Endodermal cell (in vitro differentiated cells): ENCODE results near the gene TTYH2. TPM values are rescaled to one million over a fixed set of nuclear protein-coding genes. Genes with fewer than 3 reads are reported as not detected.

ENCODE experiments used
- DNase-seq: peaks from one replicate; pipeline ENCODE4 v3.0.0-alpha.2; 2017
- H3K27ac ChIP-seq: 2 replicates; pipeline ENCODE4 v1.5.1; 2013; ENCODE audit warnings: mild to moderate bottlenecking, low read depth, low read length, moderate library complexity
- H3K27me3 ChIP-seq: 2 replicates; pipeline ENCODE4 v1.6.1; 2013; ENCODE audit warnings: mild to moderate bottlenecking, low read length, moderate library complexity; ENCODE audit not compliant: insufficient read depth, control insufficient read depth, poor library complexity, severe bottlenecking
- H3K36me3 ChIP-seq: 2 replicates; pipeline ENCODE4 v1.7.0; 2013; ENCODE audit warnings: mild to moderate bottlenecking, low read length, moderate library complexity; ENCODE audit not compliant: control insufficient read depth, insufficient read depth
- H3K4me1 ChIP-seq: one replicate; pipeline ENCODE4 v1.7.0; 2013; ENCODE audit warnings: low read length; ENCODE audit not compliant: control insufficient read depth, insufficient read depth
- H3K4me3 ChIP-seq: 2 replicates; pipeline ENCODE4 v1.5.1; 2013; ENCODE audit warnings: mild to moderate bottlenecking, low read length, moderate library complexity
- H3K9ac ChIP-seq: 2 replicates; pipeline ENCODE4 v1.6.1; 2013; ENCODE audit warnings: mild to moderate bottlenecking, low read length, moderate library complexity; ENCODE audit not compliant: poor library complexity, severe bottlenecking; ENCODE audit errors: extremely low read depth
- H3K9me3 ChIP-seq: 2 replicates; pipeline ENCODE4 v1.6.1; 2013; ENCODE audit warnings: mild to moderate bottlenecking, low read length, moderate library complexity; ENCODE audit not compliant: control insufficient read depth
- H3K27ac Mint-ChIP-seq: 2 replicates; pipeline ENCODE4 v1.8.0; 2020; ENCODE audit warnings: mixed read lengths
- H3K27me3 Mint-ChIP-seq: 2 replicates; pipeline ENCODE4 v1.8.0; 2021; ENCODE audit warnings: mild to moderate bottlenecking, mixed read lengths; ENCODE audit not compliant: insufficient read depth
- H3K36me3 Mint-ChIP-seq: 2 replicates; pipeline ENCODE4 v1.8.0; 2020; ENCODE audit warnings: low read depth, mixed read lengths
- H3K4me1 Mint-ChIP-seq: 2 replicates; pipeline ENCODE4 v1.8.0; 2020; ENCODE audit warnings: mixed read lengths
- H3K4me3 Mint-ChIP-seq: 2 replicates; pipeline ENCODE4 v1.8.0; 2020; ENCODE audit warnings: mild to moderate bottlenecking, moderate library complexity, mixed read lengths
- H3K9me3 Mint-ChIP-seq: 2 replicates; pipeline ENCODE4 v1.8.0; 2020; ENCODE audit warnings: mild to moderate bottlenecking, mixed read lengths
- WGBS, 2 experiments: methylation state at CpG; one replicate each; pipeline versions ENCODE4 v1.1.5 to v1.1.7; 2013; ENCODE audit warnings: missing lambda C conversion rate in 2 of 2, mixed read lengths in 1 of 2; ENCODE audit not compliant: insufficient coverage in 1 of 2, insufficient read length in 1 of 2; 5-methylcytosine and 5-hydroxymethylcytosine counted together
- total RNA-seq, 2 donors: library from RNA; stranded (reverse); fragmentation: NEBNext Ultra II Directional in 1 of 2; extraction: Animal tissue kit (Norgen Biotek cat#: 25700) in 1 of 2; gene quantifications; 2 replicates in 1 of 2; 3 replicates in 1 of 2; pipeline ENCODE4 v1.2.1, GENCODE V29; 2021
- TF ChIP-seq, protein P1 (sequence below): fragments of 200-600 bp; sonication (generic); conservative IDR thresholded peaks from 2 replicates; pipeline ENCODE4 v1.5.0; 2021; ENCODE audit warnings: antibody characterized with exemption, mild to moderate bottlenecking

Gene TTYH2
- total RNA-seq, 2 donors from 2014 or later: 1.2 to 1.6 TPM

- H3K36me3 Mint-ChIP-seq: no peaks in the 10 kb centered on the region
- H3K4me1 Mint-ChIP-seq: peaks cover 5% of the 10 kb centered on the region
- no peak overlapping the region for H3K4me3 Mint-ChIP-seq
- no peak for DNase-seq
- Histone ChIP-seq H3K27ac (no peak overlapping the region), H3K4me1 (no peaks in the 10 kb centered on the region), H3K36me3 (no peaks in the 10 kb centered on the region), H3K9ac (no peak overlapping the region), H3K9me3 (no peaks in the 10 kb centered on the region), H3K4me3 (no peak overlapping the region), H3K27me3 (peaks cover 26% of the 10 kb centered on the region)
- WGBS, 2 experiments: 89 to 94% methylated on average over 6 to 8 of the region's 8 CpGs
- peaks cover 31% of the 10 kb centered on the region for H3K27me3 Mint-ChIP-seq
- no peak overlapping the region for H3K27ac Mint-ChIP-seq
- TF ChIP-seq, protein P1, sequence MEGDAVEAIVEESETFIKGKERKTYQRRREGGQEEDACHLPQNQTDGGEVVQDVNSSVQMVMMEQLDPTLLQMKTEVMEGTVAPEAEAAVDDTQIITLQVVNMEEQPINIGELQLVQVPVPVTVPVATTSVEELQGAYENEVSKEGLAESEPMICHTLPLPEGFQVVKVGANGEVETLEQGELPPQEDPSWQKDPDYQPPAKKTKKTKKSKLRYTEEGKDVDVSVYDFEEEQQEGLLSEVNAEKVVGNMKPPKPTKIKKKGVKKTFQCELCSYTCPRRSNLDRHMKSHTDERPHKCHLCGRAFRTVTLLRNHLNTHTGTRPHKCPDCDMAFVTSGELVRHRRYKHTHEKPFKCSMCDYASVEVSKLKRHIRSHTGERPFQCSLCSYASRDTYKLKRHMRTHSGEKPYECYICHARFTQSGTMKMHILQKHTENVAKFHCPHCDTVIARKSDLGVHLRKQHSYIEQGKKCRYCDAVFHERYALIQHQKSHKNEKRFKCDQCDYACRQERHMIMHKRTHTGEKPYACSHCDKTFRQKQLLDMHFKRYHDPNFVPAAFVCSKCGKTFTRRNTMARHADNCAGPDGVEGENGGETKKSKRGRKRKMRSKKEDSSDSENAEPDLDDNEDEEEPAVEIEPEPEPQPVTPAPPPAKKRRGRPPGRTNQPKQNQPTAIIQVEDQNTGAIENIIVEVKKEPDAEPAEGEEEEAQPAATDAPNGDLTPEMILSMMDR: no peak
- no peaks in the 10 kb centered on the region for H3K9me3 Mint-ChIP-seq
Observed at GRCh38 chr17:74218436-74218835, 5.1 kb downstream of the TTYH2 start.

- no peak overlapping the region for H3K27ac ChIP-seq
- no peaks in the 10 kb centered on the region for H3K36me3 ChIP-seq
- DNase-seq: no peak
- Mint-ChIP-seq H3K27me3 (peaks cover 21% of the 10 kb centered on the region), H3K4me1 (no peaks in the 10 kb centered on the region), H3K27ac (no peak overlapping the region), H3K9me3 (no peaks in the 10 kb centered on the region), H3K36me3 (no peaks in the 10 kb centered on the region), H3K4me3 (no peak overlapping the region)
- H3K9me3 ChIP-seq: no peaks in the 10 kb centered on the region
- no peak overlapping the region for H3K9ac ChIP-seq
- no peaks in the 10 kb centered on the region for H3K4me1 ChIP-seq
- TF ChIP-seq, protein P1: no peak
- WGBS, 2 experiments: 71 to 90% methylated on average over 1 to 3 of the region's 3 CpGs
- H3K27me3 ChIP-seq: peaks cover 13% of the 10 kb centered on the region
- H3K4me3 ChIP-seq: no peak overlapping the region
Observed at GRCh38 chr17:74219576-74220133, 6.3 kb downstream of the TTYH2 start.

DNA sequence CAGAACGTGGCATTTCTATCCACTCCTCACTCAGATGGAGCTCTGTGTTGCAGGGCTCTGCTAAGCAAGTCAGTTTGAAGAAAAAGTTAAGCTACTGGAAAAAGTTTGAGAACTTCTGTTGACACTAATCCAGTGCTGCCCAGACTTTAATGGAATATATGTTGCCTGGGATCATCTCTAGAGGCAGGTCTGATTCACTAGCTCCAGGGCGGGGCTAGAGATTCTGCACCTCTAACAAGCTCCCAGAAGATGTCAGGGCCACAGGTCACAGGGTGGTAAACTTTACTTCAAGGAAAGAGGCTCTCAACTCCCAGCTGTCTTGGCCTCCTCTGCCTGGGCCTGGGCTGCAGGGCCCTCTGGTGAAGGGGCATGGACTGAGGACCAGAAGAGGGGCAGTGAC lies 6.8 kb downstream of the TTYH2 start:
- no peaks in the 10 kb centered on the region for H3K9me3 ChIP-seq
- TF ChIP-seq, protein P1: no peak
- Mint-ChIP-seq H3K27ac (no peak overlapping the region), H3K36me3 (no peaks in the 10 kb centered on the region), H3K4me3 (no peak overlapping the region), H3K27me3 (peaks cover 16% of the 10 kb centered on the region), H3K9me3 (no peaks in the 10 kb centered on the region), H3K4me1 (no peaks in the 10 kb centered on the region)
- H3K9ac ChIP-seq: no peak overlapping the region
- H3K36me3 ChIP-seq: no peaks in the 10 kb centered on the region
- 81 to 100% methylated on average over 1 to 2 of the region's 2 CpGs for WGBS, 2 experiments
- H3K4me3 ChIP-seq: no peak overlapping the region
- no peak for DNase-seq
- H3K4me1 ChIP-seq: no peaks in the 10 kb centered on the region
- H3K27ac ChIP-seq: no peak overlapping the region
- peaks cover 9% of the 10 kb centered on the region for H3K27me3 ChIP-seq
